ENCODE results near the gene PHLPP2.
"Not testable (repeated sequence)": the region's sequence is repeated elsewhere in the genome, so short reads cannot be mapped to it uniquely, and the experiment has no call there.

Gene PHLPP2

DNA sequence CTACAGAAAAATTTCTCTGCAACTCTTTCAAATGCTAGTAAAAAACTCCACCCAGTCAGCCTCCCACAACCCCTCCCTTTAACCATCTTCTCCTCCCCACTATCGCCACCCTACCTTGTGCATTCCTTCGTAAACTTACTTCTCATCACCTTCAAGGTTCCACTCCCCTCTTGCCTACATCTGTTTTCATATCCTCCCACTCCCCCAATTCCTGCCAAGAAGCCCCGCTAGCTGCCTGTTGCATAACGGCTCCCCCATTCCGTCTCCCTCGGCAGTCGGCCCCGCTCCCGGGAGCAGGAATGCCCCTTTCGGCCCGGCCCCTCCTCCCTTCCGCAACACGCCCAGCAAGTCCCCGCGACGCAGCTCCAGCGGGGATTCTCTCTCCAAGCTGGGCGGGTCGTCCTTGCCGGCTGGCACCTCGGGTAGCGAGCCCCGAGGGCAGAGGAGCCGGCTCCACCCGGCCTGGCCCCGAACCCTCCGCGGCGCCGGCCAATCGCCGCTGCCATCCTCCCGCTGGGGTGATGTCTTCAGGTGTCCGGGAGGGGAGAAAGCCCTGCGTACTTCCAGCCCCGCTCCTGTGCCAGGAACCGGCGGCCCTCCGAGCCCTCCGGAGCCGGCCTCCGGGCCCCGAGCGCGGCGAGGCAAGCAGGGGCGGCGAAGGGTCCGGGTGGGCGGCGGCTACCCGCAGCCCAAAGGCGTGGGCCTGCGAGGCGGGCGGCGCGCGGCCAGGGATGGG lies 1.5 kb downstream of the PHLPP2 start:
- DNase-seq (ENCODE audit: low read depth): no peak

DNA sequence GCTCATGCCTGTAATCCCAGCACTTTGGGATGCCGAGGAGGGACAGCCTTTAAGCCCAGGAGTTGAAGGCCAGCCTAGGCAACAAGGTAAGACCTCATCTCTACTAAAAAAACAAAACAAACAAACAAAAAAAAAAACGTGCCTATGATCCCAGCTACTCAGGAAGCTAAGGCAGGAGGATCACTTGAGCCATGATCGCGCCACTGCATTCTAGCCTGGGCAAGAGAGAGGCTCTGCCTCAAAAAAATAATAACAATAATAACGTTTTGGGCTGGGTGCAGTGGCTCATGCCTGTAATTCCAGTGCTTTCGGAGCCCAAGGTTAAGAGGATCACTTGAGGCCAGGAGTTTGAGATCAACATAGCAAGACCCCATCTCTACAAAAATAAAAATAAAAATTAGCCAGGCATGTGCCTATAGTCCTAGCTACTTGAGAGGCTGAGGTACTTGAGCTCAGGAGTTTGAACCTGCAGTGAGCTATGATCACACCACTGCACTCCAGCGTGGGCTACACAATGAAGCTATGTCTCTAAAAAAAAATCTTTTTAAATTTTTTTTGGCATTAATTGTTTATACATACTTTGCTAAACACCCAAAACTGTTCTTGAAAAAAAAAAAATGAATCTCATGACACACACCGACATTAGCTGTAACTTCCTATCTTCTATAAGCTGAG lies 3.3 kb downstream of the PHLPP2 start:
- DNase-seq (ENCODE audit: low read depth): no peak

DNA sequence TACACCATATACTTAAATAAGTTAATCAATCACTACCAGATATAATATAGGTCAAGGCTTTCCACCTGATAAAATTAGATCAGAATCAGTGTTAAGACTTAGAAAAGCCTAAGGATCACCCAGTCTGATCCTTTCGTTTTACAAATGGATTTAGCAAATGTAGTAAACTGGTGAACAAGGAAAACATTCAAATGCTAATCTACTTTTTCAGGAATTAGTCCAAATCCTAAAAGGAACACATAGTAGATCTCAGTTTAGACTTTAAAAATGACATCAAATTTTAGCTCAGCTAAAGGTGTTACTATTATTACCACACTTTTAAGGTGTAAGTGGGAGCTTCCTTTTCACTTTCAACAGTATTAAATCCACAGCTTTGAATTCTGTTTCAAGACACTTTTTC lies 12.0 kb downstream of the PHLPP2 start:
- no peak for DNase-seq (ENCODE audit: low read depth)

DNA sequence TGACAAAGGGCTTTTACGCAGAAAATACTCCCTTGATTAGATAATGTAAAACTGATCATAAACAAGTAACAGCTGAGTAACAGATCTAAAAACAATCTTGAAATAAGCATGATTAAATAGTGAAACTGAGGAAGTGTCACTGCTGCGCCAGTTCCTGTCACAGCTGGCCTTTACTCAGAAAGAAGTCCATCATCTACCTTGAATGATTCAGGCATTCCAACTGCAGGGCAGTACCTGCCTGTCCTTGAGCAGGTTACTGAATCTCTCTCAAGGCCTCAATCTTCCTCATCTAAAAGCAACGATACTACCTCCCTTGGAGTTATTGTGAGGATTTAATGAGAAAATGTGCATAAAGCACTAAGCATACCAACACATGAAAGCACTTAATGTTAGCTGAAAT lies 12.7 kb downstream of the PHLPP2 start:
- DNase-seq (ENCODE audit: low read depth): no peak

DNA sequence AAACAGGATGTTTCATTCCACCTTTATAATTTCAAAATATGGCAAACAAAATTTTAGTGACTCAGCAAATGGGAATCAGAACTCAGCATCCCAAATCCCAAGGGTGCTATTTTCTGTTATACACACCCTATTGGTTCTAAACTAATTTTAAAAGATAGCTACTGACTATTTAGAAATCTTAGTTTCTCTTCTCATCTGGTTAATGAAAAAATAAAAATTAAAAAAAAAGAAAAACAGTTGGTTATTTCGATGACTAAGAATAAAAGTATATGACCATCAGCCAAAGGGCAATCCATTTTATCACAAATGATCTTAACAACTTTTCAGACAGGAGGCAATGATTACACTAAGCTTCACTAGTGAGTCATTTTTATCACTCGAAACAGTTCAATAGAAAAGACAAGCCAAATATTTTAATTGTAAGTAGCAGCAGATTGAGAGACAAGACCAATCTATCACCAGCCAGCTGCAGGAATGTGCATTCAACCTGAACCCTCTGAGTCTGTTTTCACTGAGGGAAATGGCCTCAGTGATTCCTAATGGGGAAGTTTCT lies 15.2 kb downstream of the PHLPP2 start:
- no peak for DNase-seq (ENCODE audit: low read depth)

DNA sequence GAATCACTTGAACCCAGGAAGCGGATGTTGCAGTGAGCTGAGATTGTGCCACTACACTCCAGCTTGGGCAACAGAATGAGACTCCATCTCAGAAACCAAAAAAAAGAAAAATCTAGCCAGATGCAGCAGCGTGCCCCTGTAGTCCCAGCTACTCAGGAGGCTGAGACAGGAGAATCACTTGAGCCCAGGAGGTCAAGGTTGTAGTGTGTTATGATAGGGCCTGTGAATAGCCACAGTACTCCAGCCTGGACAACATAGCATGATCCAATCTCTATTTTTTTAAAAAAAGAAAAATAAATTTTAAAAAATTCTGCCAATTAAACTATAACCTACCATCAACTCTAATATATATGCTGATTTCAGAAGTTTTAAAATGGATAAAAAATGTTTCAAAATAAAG lies 15.8 kb downstream of the PHLPP2 start:
- DNase-seq (ENCODE audit: low read depth): no peak

DNA sequence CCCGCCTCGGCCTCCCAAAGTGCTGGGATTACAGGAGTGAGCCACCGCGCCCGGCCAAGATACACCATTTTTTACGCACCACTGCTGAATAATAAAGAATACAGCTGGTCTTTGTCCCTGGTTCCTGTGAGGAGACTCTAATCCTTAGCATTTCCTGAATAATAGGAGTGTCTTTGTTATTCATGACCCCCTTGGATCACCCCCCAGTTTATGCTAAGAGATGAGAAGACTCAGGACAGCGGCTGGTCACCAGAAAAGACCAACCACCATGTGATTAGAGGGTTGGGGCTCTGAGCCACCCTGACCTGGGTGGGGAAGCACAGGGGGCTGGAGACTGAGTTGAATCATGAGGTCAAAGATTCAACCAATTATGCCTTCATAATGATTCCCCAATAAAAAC lies 17.3 kb downstream of the PHLPP2 start:
- DNase-seq (ENCODE audit: low read depth): no peak

DNA sequence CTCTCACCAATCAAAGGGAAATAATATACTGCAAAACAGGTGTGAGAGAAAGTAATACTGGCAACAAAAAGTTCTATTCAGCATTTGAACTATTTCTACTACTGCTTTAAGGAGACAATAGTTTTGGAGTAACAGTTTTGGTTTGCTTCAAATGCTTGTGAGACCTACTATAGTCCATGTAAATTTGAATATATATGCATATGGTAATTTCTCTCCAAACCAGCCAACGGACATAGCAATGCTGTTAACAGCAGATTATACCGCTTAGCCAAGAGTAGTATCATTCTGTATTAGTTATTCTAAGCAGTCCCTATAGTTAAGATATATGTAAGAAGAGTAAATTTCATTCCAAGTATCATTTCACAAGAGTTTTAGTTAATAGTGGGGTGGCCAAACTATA lies 18.5 kb downstream of the PHLPP2 start:
- no peak for DNase-seq (ENCODE audit: low read depth)

DNA sequence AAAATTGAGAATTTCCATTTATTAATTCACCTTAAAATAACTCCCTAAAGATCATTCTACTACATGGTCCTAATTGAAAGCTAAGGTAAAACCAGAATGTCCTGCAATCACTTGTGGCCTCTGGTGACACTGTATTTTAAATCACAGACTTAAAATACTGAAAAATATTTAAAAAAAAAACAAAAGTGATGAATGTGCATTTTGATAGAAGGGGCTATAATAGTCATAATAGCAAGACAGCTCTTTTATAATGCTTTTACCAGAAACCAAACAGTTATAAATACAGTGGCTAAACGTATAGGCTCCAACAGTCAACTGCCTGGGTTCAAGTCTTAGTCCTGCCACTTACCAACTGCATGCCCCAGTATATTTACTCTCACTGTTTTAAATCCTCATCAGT lies 21.2 kb downstream of the PHLPP2 start:
- no peak for DNase-seq (ENCODE audit: low read depth)

DNA sequence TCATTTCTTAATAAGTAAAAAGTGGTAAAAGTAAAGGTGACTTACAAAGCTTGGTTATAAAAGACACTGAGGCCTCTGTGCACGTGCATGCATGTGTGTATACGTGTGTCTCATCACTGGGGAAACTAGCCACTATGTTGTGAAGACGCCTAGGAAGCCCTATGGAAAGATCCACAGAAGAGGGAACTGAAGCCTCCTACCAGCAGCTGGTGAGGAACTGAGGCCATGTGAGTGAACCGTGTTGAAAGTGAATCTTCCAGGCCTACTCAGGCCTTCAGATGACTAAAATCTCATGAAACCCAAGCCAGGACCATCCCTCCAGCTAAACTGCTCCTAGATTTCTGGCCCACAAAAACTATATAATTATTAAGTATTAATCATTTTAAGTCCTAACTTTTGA lies 23.7 kb downstream of the PHLPP2 start:
- no peak for DNase-seq (ENCODE audit: low read depth)

DNA sequence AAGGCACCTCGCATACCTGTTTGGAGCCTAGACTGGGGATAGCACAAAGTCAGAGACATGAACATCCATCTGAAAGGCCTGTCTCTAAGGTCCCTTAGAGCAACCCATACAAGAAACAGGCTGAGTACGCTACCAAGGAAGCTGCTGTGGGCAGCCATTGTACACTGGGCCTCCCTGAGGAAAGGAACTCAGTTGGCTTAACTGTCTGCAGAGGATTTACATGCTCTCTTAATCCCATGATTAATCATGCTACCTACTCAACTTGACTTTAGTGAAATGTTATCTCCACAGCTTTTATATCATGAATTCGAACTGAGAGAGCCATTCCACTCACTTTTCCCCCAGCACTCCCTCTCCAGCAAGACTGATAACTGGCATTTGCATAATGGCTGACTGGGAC lies 26.0 kb downstream of the PHLPP2 start:
- no peak for DNase-seq (ENCODE audit: low read depth)

DNA sequence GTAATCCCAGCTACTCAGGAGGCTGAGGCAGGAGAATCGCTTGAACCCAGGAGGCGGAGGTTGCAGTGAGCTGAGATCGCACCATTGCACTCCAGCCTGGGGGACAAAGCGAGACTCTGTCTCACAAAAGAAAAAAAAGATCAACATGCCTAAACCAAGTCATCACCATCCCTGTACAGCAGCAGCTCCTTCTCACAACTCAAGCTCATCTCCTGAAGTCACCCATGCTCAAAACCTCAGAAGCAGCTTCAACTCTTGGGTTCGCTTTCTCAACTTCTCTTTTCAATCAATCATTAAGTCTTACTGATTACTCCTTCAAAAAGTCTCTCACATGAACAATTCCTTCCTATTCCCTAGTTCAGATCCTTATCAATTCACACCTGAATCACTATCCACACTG lies 31.3 kb downstream of the PHLPP2 start:
- no peak for DNase-seq (ENCODE audit: low read depth)

DNA sequence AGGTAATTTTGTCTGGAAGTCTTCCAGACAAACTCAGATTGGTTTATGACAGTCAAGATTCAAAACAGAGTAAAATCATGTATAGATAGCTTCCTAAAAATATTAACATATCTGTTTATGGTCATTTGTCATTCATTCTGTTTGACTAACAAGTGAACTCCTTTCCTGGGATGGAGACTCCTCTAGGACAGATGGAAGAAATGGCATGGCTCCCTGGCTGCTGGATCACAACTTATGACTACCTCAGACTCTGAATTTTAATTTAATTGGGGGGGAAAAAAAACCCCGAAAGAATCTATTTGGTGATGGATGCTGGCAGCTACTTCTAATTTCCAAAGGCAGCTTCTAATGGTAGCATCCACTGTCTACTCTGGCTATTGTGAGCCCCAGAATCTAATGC lies 34.6 kb downstream of the PHLPP2 start:
- DNase-seq (ENCODE audit: low read depth): no peak

DNA sequence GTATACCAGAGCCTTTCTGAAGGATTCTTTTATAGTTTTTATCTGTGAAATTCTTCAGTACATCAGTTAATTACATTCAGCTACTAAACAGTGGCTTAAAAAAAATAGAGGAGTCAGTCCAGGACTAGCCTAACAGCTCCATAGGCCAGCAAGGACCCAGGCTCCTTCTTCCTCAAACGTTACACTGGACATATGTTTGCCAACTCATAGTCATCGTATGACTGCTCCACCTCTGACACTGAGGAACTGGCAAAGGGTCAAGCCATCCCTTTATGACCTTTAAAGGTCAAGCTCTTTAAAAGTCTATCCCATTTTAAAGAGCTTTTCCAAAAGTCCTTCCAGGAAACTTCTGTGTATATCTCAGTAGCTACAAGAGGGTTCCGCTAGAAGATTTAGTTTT lies 36.6 kb downstream of the PHLPP2 start:
- DNase-seq (ENCODE audit: low read depth): no peak

DNA sequence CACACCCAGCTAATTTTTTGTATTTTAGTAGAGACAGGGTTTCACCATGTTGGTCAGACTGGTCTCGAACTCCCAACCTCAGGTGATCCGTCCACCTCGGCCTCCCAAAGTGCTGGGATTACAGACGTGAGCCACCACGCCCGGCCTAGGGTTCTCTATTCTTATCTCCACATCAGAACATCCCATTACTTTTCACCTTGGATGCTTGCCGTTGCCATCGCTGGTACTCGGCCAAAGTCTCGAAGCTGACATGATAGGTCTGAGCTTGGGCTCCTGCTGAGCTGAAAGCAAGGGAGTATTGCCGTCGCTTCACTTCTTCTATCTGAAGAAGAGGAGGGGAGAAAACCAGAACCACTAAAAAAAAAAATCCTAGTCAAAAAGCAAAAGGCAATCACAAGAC lies 40.2 kb downstream of the PHLPP2 start:
- DNase-seq (ENCODE audit: low read depth): not testable (repeated sequence)

DNA sequence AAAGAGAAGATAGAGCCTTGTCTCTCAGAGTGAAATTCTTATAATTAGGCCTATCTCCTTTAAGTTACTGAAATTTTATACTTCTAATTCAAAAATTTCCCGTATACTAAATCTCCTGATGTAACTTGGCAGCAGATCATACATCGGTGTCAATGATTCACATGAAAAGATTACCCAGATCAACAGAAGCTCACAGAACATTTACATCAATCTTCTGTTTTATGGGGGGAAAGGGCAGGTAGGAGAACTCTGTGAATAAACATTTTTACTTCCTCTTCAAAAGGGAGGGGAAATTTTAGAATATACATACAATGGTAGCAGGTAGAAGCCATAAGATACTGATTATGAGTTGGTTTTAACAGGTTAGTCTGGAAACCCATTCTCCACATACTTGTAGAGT lies 43.1 kb downstream of the PHLPP2 start:
- DNase-seq (ENCODE audit: low read depth): no peak

DNA sequence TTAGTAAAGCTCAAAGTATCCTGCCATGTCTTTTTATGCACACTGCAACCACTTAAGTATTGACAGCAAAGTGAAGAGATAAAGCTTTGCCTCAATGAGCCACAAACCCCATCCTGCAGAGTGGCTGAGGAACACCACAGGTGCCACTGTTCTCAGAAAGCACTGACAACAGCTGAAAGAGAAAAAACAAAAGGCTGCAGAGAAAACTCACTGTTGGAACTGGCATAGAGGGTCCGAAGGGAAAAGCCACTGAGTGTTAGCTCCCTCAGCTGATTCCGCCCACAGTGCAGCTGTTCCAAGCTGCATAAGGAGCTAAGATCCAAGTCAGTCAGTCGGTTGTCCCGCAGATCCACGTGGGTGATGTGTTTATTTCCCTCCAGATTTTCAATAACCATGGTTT lies 48.3 kb downstream of the PHLPP2 start:
- no peak for DNase-seq (ENCODE audit: low read depth)

DNA sequence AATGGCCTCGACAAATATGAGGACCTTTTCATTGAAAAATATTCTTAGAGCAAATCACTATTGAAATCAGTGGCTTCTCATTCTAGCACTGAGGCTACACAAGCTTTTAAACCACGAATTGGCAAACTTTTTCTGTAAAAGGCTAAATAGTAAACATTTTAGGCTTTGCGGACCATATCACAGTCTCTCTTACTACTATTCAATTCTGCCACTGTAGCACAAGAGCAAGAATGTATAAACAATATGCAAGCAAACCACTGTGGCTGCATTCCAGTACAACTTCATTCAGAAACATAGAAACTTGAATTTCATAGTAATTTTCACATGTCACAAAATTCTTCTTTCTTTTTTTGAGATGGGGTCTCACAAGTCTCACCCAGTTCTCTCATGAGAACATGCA lies 49.1 kb downstream of the PHLPP2 start:
- no peak for DNase-seq (ENCODE audit: low read depth)

DNA sequence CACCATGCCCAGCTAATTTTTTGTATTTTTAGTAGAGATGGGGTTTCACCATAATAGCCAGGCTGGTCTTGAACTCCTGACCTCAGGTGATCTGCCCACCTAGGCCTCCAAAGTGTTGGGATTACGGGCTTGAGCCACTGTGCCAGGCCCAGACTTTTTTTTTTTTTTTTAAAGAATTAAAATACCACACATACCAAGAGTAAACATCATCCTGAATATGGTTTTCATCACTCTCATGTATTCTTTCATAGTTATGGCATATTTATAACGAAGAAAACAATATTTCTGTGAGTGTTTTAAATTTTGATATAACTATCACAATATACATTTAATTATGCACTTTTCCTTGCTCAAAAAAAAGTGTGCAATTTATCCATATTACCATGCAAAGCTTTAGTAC lies 50.3 kb downstream of the PHLPP2 start:
- no peak for DNase-seq (ENCODE audit: low read depth)

DNA sequence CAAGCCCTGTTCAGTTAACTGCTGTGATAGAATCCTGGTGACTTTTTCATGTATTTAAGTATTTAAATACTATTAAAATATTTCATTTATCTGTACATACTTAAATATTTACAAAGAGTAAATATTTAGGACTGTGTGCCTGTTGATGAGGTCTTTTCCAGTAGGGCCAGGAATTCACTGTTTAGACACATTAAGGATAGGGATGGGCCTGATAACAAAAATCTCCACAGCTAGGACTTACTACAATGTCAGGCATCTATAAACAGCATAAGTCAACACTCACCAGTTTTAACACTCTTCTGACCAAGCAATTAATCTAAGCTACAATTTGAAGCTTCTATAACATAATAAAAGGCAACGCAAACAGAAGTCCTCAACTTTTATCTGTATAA lies 50.9 kb downstream of the PHLPP2 start:
- DNase-seq (ENCODE audit: low read depth): no peak

DNA sequence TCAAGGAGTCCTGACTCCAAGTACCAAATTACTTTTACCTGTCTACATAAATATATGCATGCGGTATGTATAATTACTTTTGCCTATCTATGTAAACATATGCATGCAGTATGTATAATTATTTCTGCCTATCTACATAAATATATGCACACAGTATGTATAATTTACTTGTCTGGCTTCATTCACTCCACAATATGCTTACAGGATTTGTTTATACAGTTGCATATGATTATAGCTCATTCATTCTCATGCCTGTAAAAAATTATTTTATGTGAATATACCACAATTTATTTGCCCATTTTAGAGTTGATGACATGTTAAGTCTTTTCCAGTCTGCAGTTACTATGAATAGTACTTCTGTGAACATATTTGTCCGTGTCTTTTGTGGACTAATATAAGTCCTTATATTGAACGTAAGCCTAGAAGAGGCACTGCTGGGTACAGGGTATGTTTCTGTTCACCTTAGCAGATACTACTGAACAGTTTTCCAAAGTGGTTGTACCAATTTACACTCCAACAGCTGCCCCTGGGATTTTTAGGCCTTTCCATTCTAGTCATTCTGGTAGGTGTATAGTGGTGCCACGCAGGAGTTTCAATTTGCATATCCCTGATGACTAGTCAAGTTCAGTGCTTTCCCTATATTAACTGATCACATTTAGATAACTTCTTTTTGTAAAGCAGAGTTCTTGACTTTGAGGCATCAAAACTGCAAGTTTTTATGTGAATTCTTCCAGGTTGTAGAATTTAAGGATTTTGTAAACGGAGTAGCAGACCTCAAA lies 51.5 kb downstream of the PHLPP2 start:
- no peak for DNase-seq (ENCODE audit: low read depth)

DNA sequence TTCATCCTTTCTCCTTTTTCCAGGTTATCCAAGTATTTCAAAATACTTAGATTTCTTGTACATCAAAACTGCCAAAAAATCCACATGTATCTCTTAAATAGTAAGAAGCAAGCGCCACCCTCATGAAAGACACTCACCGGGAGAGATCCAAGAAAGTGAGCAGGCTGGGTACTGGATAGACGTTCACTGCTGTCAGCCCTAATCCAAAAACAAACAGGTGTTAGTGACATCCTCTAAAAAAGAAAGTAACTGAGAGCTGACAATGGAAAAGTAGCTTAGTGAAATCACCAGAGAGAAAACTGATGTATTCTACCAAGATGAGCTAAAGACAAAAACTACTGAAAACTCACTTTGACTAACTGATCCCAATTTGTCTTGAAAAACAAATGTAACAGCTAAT lies 52.4 kb downstream of the PHLPP2 start:
- DNase-seq (ENCODE audit: low read depth): no peak

DNA sequence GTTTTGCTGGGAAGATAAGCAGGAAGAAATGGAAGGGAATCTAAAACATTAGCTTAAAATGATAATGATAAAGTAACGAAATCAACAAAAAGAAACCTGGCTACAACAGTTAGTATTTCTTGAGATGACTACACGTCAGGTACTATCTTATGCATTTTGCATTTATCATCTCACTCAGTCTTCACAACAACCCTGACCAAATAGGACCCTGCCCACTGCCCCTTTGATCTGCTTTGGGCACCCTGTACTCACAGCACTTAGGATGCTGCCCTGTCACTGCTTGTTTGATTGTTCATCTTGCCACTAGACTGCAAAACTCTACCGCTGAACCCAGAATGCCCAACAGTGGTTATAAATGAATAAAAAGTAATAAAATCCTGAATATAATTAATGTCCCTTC lies 53.3 kb downstream of the PHLPP2 start:
- no peak for DNase-seq (ENCODE audit: low read depth)
